Endothelial cell of umbilical vein (primary cell): Measurements from ENCODE around the gene ANAPC7. TPM values are rescaled to one million over a fixed set of nuclear protein-coding genes. Genes with fewer than 3 reads are reported as not detected.
"Not testable (repeated sequence)": the region's sequence is repeated elsewhere in the genome, so short reads cannot be mapped to it uniquely, and the experiment has no call there.

ENCODE experiments used
- BruUV-seq: library from RNA; stranded (reverse); fragments of 400-500 nt; replicated peaks from 2 replicates; lab custom pipeline; 2021; lab: Mats Ljungman, UMichigan
- CTCF ChIA-PET: fragments of 300-600, 350-600 bp; sonication (Branson Sonifier 250); formaldehyde crosslinking; loops from one replicate; lab custom pipeline; 2021; ENCODE audit warnings: antibody characterized with exemption, inconsistent platforms; lab: Charles Lee
- POLR2A ChIA-PET: fragments of 300-600, 350-600 bp; sonication (Branson Sonifier 250); formaldehyde crosslinking; loops from one replicate; lab custom pipeline; 2021; ENCODE audit warnings: antibody characterized with exemption, inconsistent platforms; lab: Charles Lee
- DNase-seq: peaks from one replicate; pipeline ENCODE4 v3.0.0-alpha.2; 2011; ENCODE audit warnings: low read depth, low spot score
- FAIRE-seq: peaks from 2 replicates; lab custom pipeline; 2011; peaks lifted over from hg19 to GRCh38; lab: Jason Lieb, UNC
- H2AFZ ChIP-seq: 2 replicates; pipeline ENCODE4 v1.6.0; 2012; ENCODE audit warnings: low read depth, low read length, control low read depth, inconsistent platforms
- H3K27ac ChIP-seq: 2 replicates; pipeline ENCODE4 v1.5.1; 2011; ENCODE audit warnings: low read depth, mild to moderate bottlenecking, control low read depth, low read length, moderate library complexity; ENCODE audit not compliant: insufficient read depth
- H3K27me3 ChIP-seq, 2 experiments: 2 replicates each; pipeline versions ENCODE4 v1.6.0 to v1.6.1; 2011; ENCODE audit warnings: low read length in 2 of 2, mixed read lengths in 1 of 2; ENCODE audit not compliant: control insufficient read depth in 2 of 2, insufficient read depth in 2 of 2
- H3K36me3 ChIP-seq, 2 experiments: 2 replicates in 1 of 2; 3 replicates in 1 of 2; pipeline ENCODE4 v1.5.1; 2011; ENCODE audit warnings: low read length in 2 of 2, mild to moderate bottlenecking in 1 of 2, moderate library complexity in 1 of 2; ENCODE audit not compliant: control insufficient read depth in 2 of 2, insufficient read depth in 2 of 2; ENCODE audit errors: extremely low read depth in 1 of 2
- H3K4me1 ChIP-seq: 3 replicates; pipeline ENCODE4 v1.5.1; 2011; ENCODE audit warnings: mild to moderate bottlenecking, low read length; ENCODE audit not compliant: control insufficient read depth, insufficient read depth; ENCODE audit errors: extremely low read depth
- H3K4me2 ChIP-seq: 2 replicates; pipeline ENCODE4 v1.6.1; 2011; ENCODE audit warnings: low read length, control low read depth, mixed read lengths; ENCODE audit not compliant: insufficient read depth
- H3K4me3 ChIP-seq, 3 experiments: fragments of 200-600 bp in 1 of 3; sonication (generic), shearing (Covaris generic) in 1 of 3; replicated peaks in 1 of 3; 2 replicates each; pipeline ENCODE4 v1.5.1; 2011 to 2016; ENCODE audit warnings: control low read depth in 3 of 3, low read length in 3 of 3, mild to moderate bottlenecking in 2 of 3, inconsistent platforms in 1 of 3, low read depth in 1 of 3, moderate library complexity in 1 of 3; ENCODE audit not compliant: insufficient read depth in 1 of 3
- H3K79me2 ChIP-seq: 2 replicates; pipeline ENCODE4 v1.6.0; 2012; ENCODE audit warnings: low read length, inconsistent platforms; ENCODE audit not compliant: control insufficient read depth, insufficient read depth
- H3K9ac ChIP-seq: replicated peaks from 2 replicates; pipeline ENCODE3; 2011; ENCODE audit warnings: low read length, control low read depth; ENCODE audit not compliant: insufficient read depth; ENCODE audit errors: extremely low read depth
- H3K9me1 ChIP-seq: replicated peaks from 3 replicates; pipeline ENCODE4 v1.6.0; 2011; ENCODE audit warnings: mild to moderate bottlenecking, low read length; ENCODE audit not compliant: control insufficient read depth, insufficient read depth; ENCODE audit errors: extremely low read depth
- H3K9me3 ChIP-seq: replicated peaks from 2 replicates; pipeline ENCODE4 v1.5.1; 2012; ENCODE audit warnings: low read length, inconsistent platforms; ENCODE audit not compliant: control insufficient read depth, insufficient read depth
- H4K20me1 ChIP-seq: replicated peaks from 2 replicates; pipeline ENCODE3; 2011; ENCODE audit warnings: mild to moderate bottlenecking, low read length; ENCODE audit not compliant: control insufficient read depth, insufficient read depth; ENCODE audit errors: extremely low read depth
- FOS ChIP-seq: IDR thresholded peaks from 2 replicates; pipeline ENCODE4 v1.6.1; 2011; ENCODE audit warnings: mild to moderate bottlenecking, low read length, moderate library complexity, borderline replicate concordance; ENCODE audit not compliant: insufficient read depth
- GATA2 ChIP-seq: IDR thresholded peaks from 2 replicates; pipeline ENCODE4 v1.7.0; 2011; ENCODE audit warnings: low read depth, mild to moderate bottlenecking, moderate library complexity, mixed read lengths, low read length; ENCODE audit not compliant: insufficient read length, insufficient read depth
- POLR2A ChIP-seq: IDR thresholded peaks from 2 replicates; pipeline ENCODE4 v1.6.1; 2012; ENCODE audit warnings: low read depth, mild to moderate bottlenecking, control low read depth, low read length
- dilution Hi-C: fragments of 300-500 bp; cut with MboI; formaldehyde crosslinking; loops from one replicate; pipeline ENCODE4 v1.15.0; 2019; ENCODE audit warnings: low sequenced_read_pairs; ENCODE audit not compliant: extremely low pct_ligation_motif_present
- intact Hi-C: fragments of 100-400 bp; cut with micrococcal nuclease; formaldehyde crosslinking; loops from one replicate; pipeline ENCODE4 v1.10.0; 2022
- polyA plus RNA-seq, 4 experiments: library from polyadenylated mRNA; depleted of rRNA in 3 of 4; stranded (reverse) in 3 of 4; unstranded in 1 of 4; fragments of >200 nt; gene quantifications; 2 replicates each; pipeline versions ENCODE4 v1.2.1 to v1.2.3, GENCODE V29; 2011 to 2012; ENCODE audit warnings: missing spikeins in 1 of 4
- total RNA-seq: library from RNA; stranded (reverse); gene quantifications from 2 replicates; pipeline ENCODE4 v1.2.3, GENCODE V29; 2021
- TF ChIP-seq, protein P1 (sequence below), 2 donors: IDR thresholded peaks; 1 replicate in 1 of 2; 2 replicates in 1 of 2; pipeline ENCODE4 v1.5.1; 2011; ENCODE audit warnings: low read length in 2 of 2, mild to moderate bottlenecking in 2 of 2, moderate library complexity in 2 of 2, control low read depth in 1 of 2, inconsistent platforms in 1 of 2, low read depth in 1 of 2; ENCODE audit not compliant: insufficient read depth in 1 of 2; ENCODE audit errors: extremely low read depth in 1 of 2

Gene ANAPC7
- total and polyA plus RNA-seq, 2 donors (not counting 3 experiments of a cell fraction or from before 2014, with no cell fraction given) = 54.2 to 89.0 TPM

DNA sequence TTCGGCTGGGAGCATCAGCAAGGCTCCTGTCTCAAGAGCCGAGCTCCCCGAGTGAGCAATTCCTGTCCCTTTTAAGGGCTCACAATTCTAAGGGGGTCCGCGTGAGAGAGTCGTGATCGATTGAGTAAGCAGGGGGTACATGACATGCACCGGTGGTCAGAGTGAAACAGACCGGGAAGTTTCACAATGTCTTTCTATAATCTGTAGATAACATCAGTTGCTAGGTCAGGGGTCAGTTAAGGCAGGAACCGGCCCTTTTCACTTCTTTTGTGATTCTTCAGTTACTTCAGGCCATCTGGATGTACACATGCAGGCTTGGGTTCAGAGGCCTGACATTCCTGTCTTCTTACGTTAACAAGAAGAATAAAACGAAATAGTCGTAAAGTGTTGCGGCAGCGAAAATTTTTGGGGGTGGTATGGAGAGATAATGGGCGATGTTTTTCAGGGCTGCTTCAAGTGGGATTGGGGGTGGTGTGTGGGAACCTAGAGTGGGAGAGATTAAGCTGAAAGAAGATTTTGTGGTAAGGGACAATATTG, 1.7 kb upstream of the ANAPC7 start:
- FAIRE-seq, H3K9me1 ChIP-seq, H4K20me1 ChIP-seq, intact Hi-C loops, CTCF ChIA-PET, H3K4me1 ChIP-seq, H3K4me2 ChIP-seq, H3K27me3 ChIP-seq, H3K9ac ChIP-seq, dilution Hi-C loops, H3K27ac ChIP-seq, H3K9me3 ChIP-seq, H2AFZ ChIP-seq, H3K36me3 ChIP-seq, BruUV-seq, DNase-seq, POLR2A ChIA-PET, H3K4me3 ChIP-seq: not testable (repeated sequence)
- H3K79me2 ChIP-seq = peaks cover 31% of the 10 kb centered on the region

DNA sequence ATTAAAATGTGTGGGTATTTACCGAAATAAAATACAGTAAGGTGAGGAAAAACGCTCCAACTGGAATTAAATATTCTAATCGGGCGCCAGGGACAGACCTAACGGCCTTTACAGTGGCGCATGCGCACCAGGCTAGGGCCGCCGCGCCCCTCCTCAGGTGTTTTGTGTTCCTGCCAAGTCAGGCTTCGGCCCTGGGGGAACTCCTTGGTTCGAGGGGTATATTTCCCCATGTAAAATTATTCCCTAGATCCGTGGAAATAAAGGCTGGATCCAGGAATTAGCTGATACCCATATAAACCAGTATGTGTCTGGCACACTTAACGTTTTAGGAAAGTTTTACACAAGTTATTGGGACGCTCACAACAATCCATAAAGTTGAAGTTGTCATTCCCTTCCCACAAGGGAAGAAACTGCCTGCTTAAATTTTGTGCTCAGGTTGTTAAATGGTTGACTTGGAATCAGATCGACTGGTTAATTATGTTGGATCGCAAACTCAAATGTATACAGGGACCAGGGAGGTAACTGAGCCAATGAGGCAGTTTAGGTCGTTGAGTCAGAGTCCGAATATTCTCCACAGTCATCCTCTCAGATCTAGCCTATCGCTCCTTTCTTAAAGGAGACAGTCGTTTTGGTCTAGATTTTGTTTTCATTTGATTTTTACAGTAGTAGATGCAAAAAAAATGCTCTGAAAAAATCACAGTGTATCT, 621 bp upstream of the ANAPC7 start:
- peak; percentile 68 for DNase-seq
- ChIA-PET POLR2A (interaction anchor here (0.6 kb wide), 1 partner anchor 11 kb away, joined by 7 read pairs; no protein-coding TSS in a partner anchor), CTCF (interaction anchor here (1.0 to 2.1 kb wide), 2 partner anchors 27 to 205 kb away, joined by 3 to 11 read pairs; no protein-coding TSS in a partner anchor)
- H3K4me2 ChIP-seq = peak overlapping the region; percentile 99
- H3K9me3 ChIP-seq = no peaks in the 10 kb centered on the region
- TF ChIP-seq POLR2A (peak; percentile 11), GATA2 (no peak), FOS (no peak)
- TF ChIP-seq, protein P1, sequence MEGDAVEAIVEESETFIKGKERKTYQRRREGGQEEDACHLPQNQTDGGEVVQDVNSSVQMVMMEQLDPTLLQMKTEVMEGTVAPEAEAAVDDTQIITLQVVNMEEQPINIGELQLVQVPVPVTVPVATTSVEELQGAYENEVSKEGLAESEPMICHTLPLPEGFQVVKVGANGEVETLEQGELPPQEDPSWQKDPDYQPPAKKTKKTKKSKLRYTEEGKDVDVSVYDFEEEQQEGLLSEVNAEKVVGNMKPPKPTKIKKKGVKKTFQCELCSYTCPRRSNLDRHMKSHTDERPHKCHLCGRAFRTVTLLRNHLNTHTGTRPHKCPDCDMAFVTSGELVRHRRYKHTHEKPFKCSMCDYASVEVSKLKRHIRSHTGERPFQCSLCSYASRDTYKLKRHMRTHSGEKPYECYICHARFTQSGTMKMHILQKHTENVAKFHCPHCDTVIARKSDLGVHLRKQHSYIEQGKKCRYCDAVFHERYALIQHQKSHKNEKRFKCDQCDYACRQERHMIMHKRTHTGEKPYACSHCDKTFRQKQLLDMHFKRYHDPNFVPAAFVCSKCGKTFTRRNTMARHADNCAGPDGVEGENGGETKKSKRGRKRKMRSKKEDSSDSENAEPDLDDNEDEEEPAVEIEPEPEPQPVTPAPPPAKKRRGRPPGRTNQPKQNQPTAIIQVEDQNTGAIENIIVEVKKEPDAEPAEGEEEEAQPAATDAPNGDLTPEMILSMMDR (IDR thresholded peaks at IDR 0.05; ENCODE audit: extremely low read depth in 1 of 2, insufficient read depth in 1 of 2, low read depth in 1 of 2, low read length in 2 of 2) = no peak
- no peak for FAIRE-seq
- H3K4me1 ChIP-seq = peaks cover 8% of the 10 kb centered on the region
- peaks cover 41% of the 10 kb centered on the region for H3K79me2 ChIP-seq
- H2AFZ ChIP-seq = peak overlapping the region; percentile 100
- peaks cover 3% of the 10 kb centered on the region in 2 experiments for H3K36me3 ChIP-seq
- H3K27ac ChIP-seq = peak overlapping the region; percentile 97
- dilution Hi-C loops (no loop called here), intact Hi-C loops (loop anchor here (1.0 to 2.0 kb wide), 2 partner anchors 27 to 123 kb away; partner anchors contain the start of gene ATP2A2)
- no peaks in the 10 kb centered on the region for H3K9me1 ChIP-seq
- H3K9ac ChIP-seq = peak overlapping the region; percentile 99
- TSS peak; percentile 91 for BruUV-seq
- H4K20me1 ChIP-seq = no peaks in the 10 kb centered on the region
- H3K4me3 ChIP-seq = peak overlapping the region; percentile 49 to 84 (median 61)
- H3K27me3 ChIP-seq = no peaks in the 10 kb centered on the region
